Transverse colon (tissue), 4 donors: ENCODE data around the gene CYP2F1. TPM values are rescaled to one million over a fixed set of nuclear protein-coding genes. Genes with fewer than 3 reads are reported as not detected.

ENCODE experiments used
- DNase-seq: peaks from one replicate; pipeline ENCODE4 v3.0.0-alpha.2; 2019
- H3K27ac ChIP-seq, 4 donors: fragments of 200-600 bp; sonication (generic); 2 replicates each; pipeline ENCODE4 v1.5.1; 2016 to 2018; ENCODE audit warnings: inconsistent platforms in 4 of 4
- H3K27me3 ChIP-seq: fragments of 200-600 bp; sonication (generic); 2 replicates; pipeline ENCODE4 v1.5.1; 2017; ENCODE audit warnings: inconsistent platforms
- H3K36me3 ChIP-seq, 4 donors: fragments of 200-600 bp; sonication (generic); 2 replicates each; pipeline ENCODE4 v1.5.1; 2017 to 2019; ENCODE audit warnings: inconsistent platforms in 4 of 4
- H3K4me1 ChIP-seq, 4 donors: fragments of 200-600 bp; sonication (generic); 2 replicates each; pipeline ENCODE4 v1.5.1; 2017 to 2020; ENCODE audit warnings: inconsistent platforms in 4 of 4
- H3K4me3 ChIP-seq, 4 donors: fragments of 200-600 bp; sonication (generic); 1 replicate in 1 of 4; 2 replicates in 3 of 4; pipeline versions ENCODE4 v1.5.1 to v1.6.1; 2017 to 2019; ENCODE audit warnings: inconsistent platforms in 4 of 4
- H3K9me3 ChIP-seq, 2 donors: fragments of 200-600 bp; sonication (generic); 2 replicates each; pipeline ENCODE4 v1.5.1; 2017 to 2019; ENCODE audit warnings: inconsistent platforms in 2 of 2
- CTCF ChIP-seq, 5 experiments: fragments of 200-600 bp in 3 of 5; fragments of 450-650 bp in 2 of 5; sonication (generic) in 3 of 5; IDR thresholded peaks; 1 replicate in 2 of 5; 2 replicates in 3 of 5; pipeline ENCODE4 v1.5.1; 2016 to 2017; ENCODE audit warnings: antibody characterized with exemption in 5 of 5, inconsistent platforms in 3 of 5, mild to moderate bottlenecking in 2 of 5, moderate library complexity in 1 of 5
- EP300 ChIP-seq: sonication (generic); formaldehyde crosslinking; IDR thresholded peaks from one replicate; pipeline ENCODE4 v1.6.1; 2017; ENCODE audit warnings: antibody characterized with exemption, low read depth
- POLR2A ChIP-seq: fragments of 450-650 bp; IDR thresholded peaks from one replicate; pipeline ENCODE4 v1.6.1; 2016; ENCODE audit warnings: antibody characterized with exemption, mild to moderate bottlenecking, moderate library complexity
- POLR2AphosphoS5 ChIP-seq, 3 donors: sonication (generic); formaldehyde crosslinking; IDR thresholded peaks; one replicate each; pipeline ENCODE4 v1.6.1; 2016; ENCODE audit warnings: antibody characterized with exemption in 3 of 3
- WGBS, 2 donors: methylation state at CpG; one replicate each; pipeline ENCODE4 v1.1.5; 2018; ENCODE audit warnings: low coverage in 1 of 2; 5-methylcytosine and 5-hydroxymethylcytosine counted together
- in situ Hi-C, 4 donors: fragments of 200-750 bp; cut with MboI; loops; one replicate each; pipeline versions ENCODE4 v1.15.0 to v1.15.1; 2017; ENCODE audit warnings: low sequenced_read_pairs in 3 of 4, low pct_ligation_motif_present in 1 of 4, low pct_unique_long_range_greater_than_20kb in 1 of 4
- intact Hi-C: fragments of 100-400 bp; cut with DNase I; formaldehyde crosslinking; loops from one replicate; pipeline ENCODE4 v1.15.1; 2023; ENCODE audit warnings: low total_unique reads
- total RNA-seq, 4 donors: library from RNA; depleted of rRNA; stranded (reverse); fragments of >200 nt; gene quantifications; one replicate each; pipeline ENCODE4 v1.1.0, GENCODE V29; 2016

CYP2F1 gene
- total RNA-seq, 4 donors from 2014 or later = not detected

GRCh38 chr19:41174297-41174928, 60.2 kb downstream of the CYP2F1 start:
- in situ Hi-C loops (no loop called here), intact Hi-C loops (no loop called here)
- Histone ChIP-seq H3K27me3 (no peaks in the 10 kb centered on the region), H3K4me1 (peaks cover 0 to 44% (median 21%) of the 10 kb centered on the region in 4 donors), H3K36me3 (no peaks in the 10 kb centered on the region), H3K9me3 (no peaks in the 10 kb centered on the region), H3K27ac (peak overlapping the region in 3 of 4 donors; percentile 68 to 72 (median 68)), H3K4me3 (no peak overlapping the region)
- DNase-seq = peak; percentile 75
- WGBS, 2 donors = 56% methylated on average over 15 of the region's 15 CpGs; no CpG with 5 or more reads in 1 of the 2 donors
- TF ChIP-seq CTCF (IDR thresholded peaks at IDR 0.05) (no peak), POLR2A (no peak), POLR2AphosphoS5 (IDR thresholded peaks at IDR 0.05) (peak; percentile 45 to 67 (median 61)), EP300 (peak; percentile 69)

GRCh38 chr19:41175801-41176777, 61.9 kb downstream of the CYP2F1 start:
- in situ Hi-C loops = no loop called here
- no peaks in the 10 kb centered on the region for H3K27me3 ChIP-seq
- no peak overlapping the region for H3K4me3 ChIP-seq
- H3K27ac ChIP-seq = peak overlapping the region; percentile 36 to 68 (median 66)
- H3K4me1 ChIP-seq = peaks cover 0 to 44% (median 21%) of the 10 kb centered on the region in 4 donors
- no peaks in the 10 kb centered on the region for H3K9me3 ChIP-seq
- no peaks in the 10 kb centered on the region for H3K36me3 ChIP-seq
- WGBS, 2 donors = 0 to 20% methylated on average over 2 to 14 of the region's 14 CpGs
- intact Hi-C loops = no loop called here
- TF ChIP-seq POLR2A (no peak), EP300 (no peak), CTCF (IDR thresholded peaks at IDR 0.05) (no peak), POLR2AphosphoS5 (IDR thresholded peaks at IDR 0.05) (no peak)
- DNase-seq = peak; percentile 57

Other genes with a start within 250 kb of the CYP2F1 start
- not detected for gene CYP2A7, start 232.2 kb upstream of the CYP2F1 start, total RNA-seq
- 1 to 10 TPM; 1.4 to 9.7 (median 5.5) TPM for gene CYP2B6, start 123.2 kb upstream of the CYP2F1 start, total RNA-seq
- not detected for gene CYP2A13, start 26.0 kb upstream of the CYP2F1 start, total RNA-seq
- gene CYP2S1, start 78.8 kb downstream of the CYP2F1 start, total RNA-seq = 10 to 100 TPM in 2 of 4 donors, 1 to 10 TPM in 2; 4.2 to 30.7 (median 14.9) TPM
- 10 to 100 TPM; 19.7 to 52.4 (median 25.6) TPM for gene AXL, start 104.8 kb downstream of the CYP2F1 start, total RNA-seq
- 100 to 1,000 TPM; 115 to 296 (median 145) TPM for gene HNRNPUL1, start 149.9 kb downstream of the CYP2F1 start, total RNA-seq
- 10 to 100 TPM; 10.1 to 22.4 (median 15.4) TPM for gene CCDC97, start 195.7 kb downstream of the CYP2F1 start, total RNA-seq
- 10 to 100 TPM in 2 of 4 donors, 1 to 10 TPM in 2; 4.4 to 30.3 (median 9.7) TPM for gene TGFB1, start 239.5 kb downstream of the CYP2F1 start, total RNA-seq
- 1 to 10 TPM in 2 of 4 donors, not detected in 2; 6.4 to 9.3 TPM for gene B9D2, start 249.7 kb downstream of the CYP2F1 start, total RNA-seq